HG03378 (cell line): ENCODE results near the gene MRPL34.

Experiments
- ATAC-seq: cut with Tn5 transposase; IDR thresholded peaks from one replicate; pipeline ENCODE4 v1.9.1; 2021; ENCODE audit warnings: mild to moderate bottlenecking, moderate library complexity; ENCODE audit not compliant: unreplicated experiment

The MRPL34 gene

GRCh38 chr19:17309198-17309964 is 3.7 kb downstream of the MRPL34 start, which contains the start of gene DDA1:
TSS of gene DDA1 (plus strand) at chr19:17309563. CDS start at chr19:17309655, 92 bp downstream.
- ATAC-seq: peak; percentile 58

- no peak for ATAC-seq
Measured at GRCh38 chr19:17309965-17310461, 4.3 kb downstream of the MRPL34 start.

GRCh38 chr19:17311455-17312188 is 6.0 kb downstream of the MRPL34 start:
- ATAC-seq: no peak

GRCh38 chr19:17312189-17313113 is 6.8 kb downstream of the MRPL34 start:
- no peak for ATAC-seq

- no peak for ATAC-seq
Measured at GRCh38 chr19:17314007-17314593, 8.4 kb downstream of the MRPL34 start.

- ATAC-seq: no peak
Measured at GRCh38 chr19:17318966-17319365, 13.3 kb downstream of the MRPL34 start.

- ATAC-seq: no peak
Measured at GRCh38 chr19:17319473-17320238, 14.0 kb downstream of the MRPL34 start.

GRCh38 chr19:17320435-17320834 is 14.8 kb downstream of the MRPL34 start:
- ATAC-seq: no peak

- no peak for ATAC-seq
Measured at GRCh38 chr19:17321655-17322489, 16.2 kb downstream of the MRPL34 start.

GRCh38 chr19:17322854-17323253 is 17.2 kb downstream of the MRPL34 start:
- ATAC-seq: no peak

GRCh38 chr19:17323300-17323963 is 17.8 kb downstream of the MRPL34 start:
- ATAC-seq: no peak

GRCh38 chr19:17323964-17324332 is 18.3 kb downstream of the MRPL34 start:
- no peak for ATAC-seq

- ATAC-seq: no peak
Measured at GRCh38 chr19:17324357-17325114, 18.9 kb downstream of the MRPL34 start.

GRCh38 chr19:17325133-17325532 is 19.5 kb downstream of the MRPL34 start:
- ATAC-seq: no peak

- ATAC-seq: no peak
Measured at GRCh38 chr19:17325881-17326594, 20.4 kb downstream of the MRPL34 start.

- no peak for ATAC-seq
Measured at GRCh38 chr19:17326595-17326966, 20.9 kb downstream of the MRPL34 start.

- ATAC-seq: no peak
Measured at GRCh38 chr19:17327068-17327653, 21.5 kb downstream of the MRPL34 start.
